Measurements from ENCODE around the gene TRUB1.

- TF ChIP-seq EP300 (IDR thresholded peaks at IDR 0.05) (no peak), POLR2A (IDR thresholded peaks at IDR 0.05) (no peak)
- TF ChIP-seq, protein P1, sequence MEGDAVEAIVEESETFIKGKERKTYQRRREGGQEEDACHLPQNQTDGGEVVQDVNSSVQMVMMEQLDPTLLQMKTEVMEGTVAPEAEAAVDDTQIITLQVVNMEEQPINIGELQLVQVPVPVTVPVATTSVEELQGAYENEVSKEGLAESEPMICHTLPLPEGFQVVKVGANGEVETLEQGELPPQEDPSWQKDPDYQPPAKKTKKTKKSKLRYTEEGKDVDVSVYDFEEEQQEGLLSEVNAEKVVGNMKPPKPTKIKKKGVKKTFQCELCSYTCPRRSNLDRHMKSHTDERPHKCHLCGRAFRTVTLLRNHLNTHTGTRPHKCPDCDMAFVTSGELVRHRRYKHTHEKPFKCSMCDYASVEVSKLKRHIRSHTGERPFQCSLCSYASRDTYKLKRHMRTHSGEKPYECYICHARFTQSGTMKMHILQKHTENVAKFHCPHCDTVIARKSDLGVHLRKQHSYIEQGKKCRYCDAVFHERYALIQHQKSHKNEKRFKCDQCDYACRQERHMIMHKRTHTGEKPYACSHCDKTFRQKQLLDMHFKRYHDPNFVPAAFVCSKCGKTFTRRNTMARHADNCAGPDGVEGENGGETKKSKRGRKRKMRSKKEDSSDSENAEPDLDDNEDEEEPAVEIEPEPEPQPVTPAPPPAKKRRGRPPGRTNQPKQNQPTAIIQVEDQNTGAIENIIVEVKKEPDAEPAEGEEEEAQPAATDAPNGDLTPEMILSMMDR (IDR thresholded peaks at IDR 0.05): no peak
Measured at GRCh38 chr10:114894911-114895310, 43.1 kb upstream of the TRUB1 start.

Measured in gastroesophageal sphincter (tissue), 3 donors.